ENCODE results near the gene CNGB1. TPM values are rescaled to one million over a fixed set of nuclear protein-coding genes. Genes with fewer than 3 reads are reported as not detected.
A peak's percentile ranks its signal among the peaks of the same experiment; 100 is the strongest.

The CNGB1 gene
- total RNA-seq, 1 donor: not detected

- Histone ChIP-seq H3K9me3 (ENCODE audit: low read depth, low read length) (no peaks in the 10 kb centered on the region), H3K4me3 (ENCODE audit: insufficient read depth, low read length) (no peak overlapping the region), H4K20me1 (ENCODE audit: insufficient read depth, low read length) (no peaks in the 10 kb centered on the region), H2AFZ (ENCODE audit: low read length) (no peak overlapping the region), H3K27me3 (ENCODE audit: insufficient read depth, low read length) (peaks cover 6% of the 10 kb centered on the region), H3K4me1 (ENCODE audit: insufficient read depth, low read length) (no peaks in the 10 kb centered on the region), H3K27ac (ENCODE audit: low read depth, low read length) (no peak overlapping the region), H3K36me3 (ENCODE audit: insufficient read depth, low read length) (no peaks in the 10 kb centered on the region), H3K79me2 (ENCODE audit: insufficient read depth, low read length) (no peaks in the 10 kb centered on the region), H3K4me2 (ENCODE audit: insufficient read depth, low read length) (no peak overlapping the region)
- DNase-seq (ENCODE audit: insufficient read length, low spot score, missing footprints): peak; percentile 27
- TF ChIP-seq CTCF (IDR thresholded peaks at IDR 0.05; ENCODE audit: extremely low read depth, low read depth, low read length): no peak
Observed at GRCh38 chr16:57950382-57950781, 20.5 kb downstream of the CNGB1 start.

- Histone ChIP-seq H3K4me2 (ENCODE audit: insufficient read depth, low read length) (no peak overlapping the region), H3K4me3 (ENCODE audit: insufficient read depth, low read length) (no peak overlapping the region), H4K20me1 (ENCODE audit: insufficient read depth, low read length) (no peaks in the 10 kb centered on the region), H2AFZ (ENCODE audit: low read length) (no peak overlapping the region), H3K27me3 (ENCODE audit: insufficient read depth, low read length) (peaks cover 9% of the 10 kb centered on the region), H3K9me3 (ENCODE audit: low read depth, low read length) (no peaks in the 10 kb centered on the region), H3K36me3 (ENCODE audit: insufficient read depth, low read length) (no peaks in the 10 kb centered on the region), H3K79me2 (ENCODE audit: insufficient read depth, low read length) (no peaks in the 10 kb centered on the region), H3K4me1 (ENCODE audit: insufficient read depth, low read length) (no peaks in the 10 kb centered on the region), H3K27ac (ENCODE audit: low read depth, low read length) (no peak overlapping the region)
- no peak for DNase-seq (ENCODE audit: insufficient read length, low spot score, missing footprints)
- TF ChIP-seq CTCF (IDR thresholded peaks at IDR 0.05; ENCODE audit: extremely low read depth, low read depth, low read length): no peak
Observed at GRCh38 chr16:57949595-57950238, 21.2 kb downstream of the CNGB1 start.

GRCh38 chr16:57949013-57949412 is 21.9 kb downstream of the CNGB1 start:
- Histone ChIP-seq H3K4me1 (ENCODE audit: insufficient read depth, low read length) (no peaks in the 10 kb centered on the region), H3K36me3 (ENCODE audit: insufficient read depth, low read length) (no peaks in the 10 kb centered on the region), H3K27ac (ENCODE audit: low read depth, low read length) (no peak overlapping the region), H3K4me2 (ENCODE audit: insufficient read depth, low read length) (no peak overlapping the region), H3K79me2 (ENCODE audit: insufficient read depth, low read length) (no peaks in the 10 kb centered on the region), H3K9me3 (ENCODE audit: low read depth, low read length) (no peaks in the 10 kb centered on the region), H3K27me3 (ENCODE audit: insufficient read depth, low read length) (peaks cover 9% of the 10 kb centered on the region), H2AFZ (ENCODE audit: low read length) (no peak overlapping the region), H4K20me1 (ENCODE audit: insufficient read depth, low read length) (no peaks in the 10 kb centered on the region), H3K4me3 (ENCODE audit: insufficient read depth, low read length) (no peak overlapping the region)
- TF ChIP-seq CTCF (IDR thresholded peaks at IDR 0.05; ENCODE audit: extremely low read depth, low read depth, low read length): no peak
- peak; percentile 19 for DNase-seq (ENCODE audit: insufficient read length, low spot score, missing footprints)

GRCh38 chr16:57948027-57948426 is 22.9 kb downstream of the CNGB1 start:
- Histone ChIP-seq H4K20me1 (ENCODE audit: insufficient read depth, low read length) (no peaks in the 10 kb centered on the region), H3K9me3 (ENCODE audit: low read depth, low read length) (no peaks in the 10 kb centered on the region), H2AFZ (ENCODE audit: low read length) (no peak overlapping the region), H3K36me3 (ENCODE audit: insufficient read depth, low read length) (no peaks in the 10 kb centered on the region), H3K79me2 (ENCODE audit: insufficient read depth, low read length) (no peaks in the 10 kb centered on the region), H3K4me3 (ENCODE audit: insufficient read depth, low read length) (no peak overlapping the region), H3K27me3 (ENCODE audit: insufficient read depth, low read length) (peaks cover 9% of the 10 kb centered on the region), H3K27ac (ENCODE audit: low read depth, low read length) (no peak overlapping the region), H3K4me2 (ENCODE audit: insufficient read depth, low read length) (no peak overlapping the region), H3K4me1 (ENCODE audit: insufficient read depth, low read length) (no peaks in the 10 kb centered on the region)
- peak; percentile 32 for DNase-seq (ENCODE audit: insufficient read length, low spot score, missing footprints)
- no peak for TF ChIP-seq CTCF (IDR thresholded peaks at IDR 0.05; ENCODE audit: extremely low read depth, low read depth, low read length)
